Fibroblast of gingiva (primary cell): ENCODE measurements around the gene KAT2B.

Source experiments
- DNase-seq: peaks from one replicate; pipeline ENCODE4 v3.0.0-alpha.2; 2011; ENCODE audit warnings: low read depth

KAT2B gene

DNA sequence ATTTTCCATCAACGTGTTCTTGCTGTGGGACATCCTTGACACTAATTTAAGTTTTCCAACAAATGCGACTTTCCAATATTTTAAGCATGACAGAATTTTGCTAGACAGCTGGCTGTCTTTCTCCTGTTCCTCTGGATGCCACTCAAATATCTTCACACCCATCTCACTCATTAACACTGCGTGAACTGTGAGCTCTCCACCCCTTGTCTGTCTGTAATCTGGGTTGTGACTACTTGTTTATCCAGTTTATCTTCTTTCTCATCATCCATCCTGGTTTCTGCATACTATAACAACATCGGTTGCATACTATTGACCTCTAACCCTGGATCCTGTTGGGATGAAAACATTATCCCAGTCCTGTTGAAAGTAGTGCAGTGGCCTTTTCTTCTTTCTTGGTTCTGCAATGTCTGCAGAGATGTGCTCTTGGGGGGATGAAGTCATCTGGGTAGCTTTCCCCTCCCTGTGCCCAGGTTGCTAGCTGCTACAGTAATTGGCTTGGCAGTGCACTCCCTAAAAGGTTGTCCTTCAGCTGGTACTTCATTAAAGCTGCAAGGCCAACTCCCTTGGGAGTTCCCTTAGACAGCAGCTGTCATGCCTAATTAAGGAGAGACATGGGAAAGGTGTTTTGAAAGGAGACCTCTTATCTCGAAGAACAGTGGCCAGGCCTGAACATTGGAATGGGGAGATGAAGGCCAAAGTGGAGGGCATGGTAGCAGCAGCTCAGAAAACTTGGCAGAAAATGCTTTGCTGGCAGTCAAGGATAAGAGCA lies 24.7 kb downstream of the KAT2B start:
- DNase-seq = no peak

DNA sequence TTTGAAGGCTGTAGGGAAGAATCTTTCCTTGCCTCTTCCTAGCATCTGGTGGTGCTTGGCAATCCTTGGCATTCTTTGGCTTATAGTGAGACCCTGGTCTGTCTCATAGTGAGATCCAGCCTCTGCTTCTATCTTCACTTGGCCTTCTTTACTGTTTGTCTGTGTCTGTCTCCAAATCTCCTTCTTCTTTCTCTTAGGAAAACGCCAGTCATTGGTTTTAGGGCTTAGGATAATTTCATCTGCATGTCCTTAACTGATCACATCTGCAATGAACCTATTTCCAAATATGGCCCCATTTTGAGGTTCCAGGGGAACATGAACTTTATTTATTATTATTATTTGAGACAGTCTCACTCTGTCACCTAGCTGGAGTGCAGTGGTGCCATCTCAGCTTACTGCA lies 25.8 kb downstream of the KAT2B start:
- DNase-seq = no peak

DNA sequence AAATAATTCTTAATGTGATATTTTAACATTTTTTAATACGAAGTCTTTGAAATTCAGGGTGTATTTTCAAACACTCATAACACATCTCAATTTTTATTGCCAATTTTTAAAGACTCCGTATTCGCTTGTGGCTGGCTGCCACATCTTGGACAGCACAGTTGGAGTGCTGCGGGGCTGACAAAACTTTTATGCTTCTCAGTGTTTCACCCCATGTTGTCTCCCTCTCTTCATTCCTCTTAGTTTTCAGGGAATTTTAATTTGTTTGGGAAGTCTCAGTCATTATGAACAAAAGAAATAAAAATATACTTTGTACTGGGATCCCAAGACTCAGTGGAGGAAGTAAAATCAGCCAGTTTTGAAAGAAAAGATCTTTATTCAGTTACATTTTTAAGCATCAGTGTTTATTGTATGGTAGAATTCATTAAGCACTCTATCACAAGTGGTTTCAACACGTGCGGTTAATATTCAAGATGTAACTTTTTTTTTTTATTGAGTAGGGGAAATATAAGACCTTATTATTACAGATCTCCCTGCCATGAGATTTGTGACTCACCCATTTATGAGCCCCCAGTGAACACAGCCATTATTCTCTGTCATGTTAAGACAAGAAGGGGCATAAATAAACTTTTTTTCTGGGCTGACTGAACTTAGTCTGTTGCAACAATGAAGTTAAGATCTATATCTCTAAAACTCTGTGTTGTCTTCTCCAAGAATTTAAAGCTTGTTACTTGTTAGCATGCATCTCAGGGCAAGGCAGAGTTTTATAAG lies 26.8 kb downstream of the KAT2B start:
- DNase-seq = no peak

DNA sequence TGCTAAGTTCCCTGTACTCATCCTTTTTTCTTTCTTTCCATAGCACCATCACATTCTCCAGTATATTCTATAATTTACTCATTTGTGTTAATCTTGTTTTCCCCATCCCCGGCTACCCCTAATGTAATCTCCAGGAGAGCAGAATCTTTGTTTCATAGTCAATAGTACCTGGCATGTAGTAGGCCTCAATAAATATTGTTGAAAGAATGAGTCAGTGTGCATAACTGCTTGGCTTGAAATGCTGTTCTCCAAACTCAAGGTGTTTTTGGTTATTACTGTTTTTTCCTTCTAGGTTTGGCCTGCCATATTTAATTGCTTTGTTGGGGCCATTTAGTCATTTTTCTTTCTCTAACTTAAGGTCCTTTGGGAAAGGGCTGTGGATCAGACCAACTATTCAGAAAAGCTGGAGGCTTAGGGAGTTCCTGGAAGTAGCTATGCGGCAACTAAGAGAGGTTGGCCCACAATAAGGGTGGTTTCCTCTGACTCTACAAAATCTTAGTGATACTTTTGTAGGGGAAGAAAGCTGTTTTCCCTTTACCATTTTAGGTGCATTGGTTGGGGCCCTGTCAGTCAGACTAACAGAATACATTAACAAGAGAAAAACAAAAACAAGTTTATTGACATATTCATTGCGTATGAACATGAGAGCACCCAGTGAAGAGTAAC lies 28.4 kb downstream of the KAT2B start:
- no peak for DNase-seq

DNA sequence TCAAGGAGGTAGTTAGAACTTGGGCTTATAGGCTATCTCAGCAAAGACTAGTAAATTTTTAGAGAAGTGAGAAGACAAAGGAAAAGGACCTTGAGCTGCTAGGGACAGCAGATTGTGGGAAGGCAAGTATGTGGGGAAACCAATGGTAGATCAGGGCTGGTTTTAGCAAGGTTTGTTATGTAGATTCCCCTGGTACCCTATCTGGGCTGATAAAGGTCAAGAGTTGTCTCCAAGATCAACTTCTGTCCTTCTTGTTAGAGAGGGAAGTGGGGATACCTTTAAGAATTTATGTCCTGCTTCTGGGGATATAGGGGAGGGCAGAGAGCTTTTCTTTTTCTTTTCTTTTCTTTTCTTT lies 28.9 kb downstream of the KAT2B start:
- no peak for DNase-seq

DNA sequence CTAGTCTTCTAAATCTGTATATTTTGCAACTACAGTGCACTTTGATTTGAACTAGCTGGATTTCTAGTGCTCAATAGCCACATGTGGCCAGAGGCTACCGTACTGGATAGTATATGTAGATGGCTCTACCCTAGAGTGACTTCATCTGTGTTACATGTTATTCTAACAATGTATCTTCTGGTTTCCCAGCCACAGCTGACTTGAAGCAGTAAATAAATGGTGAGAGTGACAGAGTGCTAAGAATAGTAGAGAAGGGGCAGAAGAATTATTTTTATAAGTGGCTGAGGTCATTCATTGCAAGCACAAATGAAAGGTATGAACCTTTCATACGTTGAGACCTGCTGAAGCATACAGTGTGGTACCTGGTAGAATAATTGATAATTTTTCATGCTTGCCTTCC lies 30.9 kb downstream of the KAT2B start:
- DNase-seq = no peak

DNA sequence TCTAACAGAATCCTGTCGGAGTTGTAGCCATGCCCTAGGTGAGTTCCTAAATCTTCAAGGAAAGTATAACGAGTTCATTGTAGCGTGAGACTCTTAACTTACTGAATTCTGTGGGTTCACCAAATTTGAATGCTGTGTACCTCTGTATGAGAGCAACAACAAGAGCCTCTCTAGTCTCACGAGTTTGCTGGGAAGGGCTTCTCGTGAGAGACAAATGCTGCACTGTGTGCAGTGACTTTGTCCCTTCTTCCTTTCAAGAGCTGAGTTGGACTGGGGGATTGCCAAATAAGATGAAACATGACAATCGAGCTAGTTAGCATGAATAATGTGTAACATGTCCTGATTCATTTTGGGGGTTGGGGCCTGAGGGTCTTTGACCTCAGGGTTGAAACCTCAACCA lies 32.2 kb downstream of the KAT2B start:
- DNase-seq = no peak

DNA sequence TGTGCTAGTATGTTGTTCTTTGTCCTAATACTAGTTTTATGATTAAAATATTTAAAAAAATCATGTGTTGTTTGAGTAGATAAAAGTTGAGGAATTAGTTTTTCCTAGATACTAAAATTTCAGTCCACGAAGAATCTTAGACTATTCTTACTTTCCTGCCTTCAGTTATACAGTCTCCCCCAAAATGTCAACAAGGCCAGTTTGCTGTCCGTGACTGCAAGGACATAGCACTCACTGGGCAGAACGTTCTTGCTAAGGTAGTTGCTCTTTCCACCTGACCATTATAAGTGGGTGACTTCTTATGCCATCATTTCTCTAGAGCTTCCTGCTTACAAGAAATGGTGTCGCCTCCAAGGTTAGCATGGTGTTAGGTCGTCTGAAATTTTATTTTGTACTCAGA lies 32.8 kb downstream of the KAT2B start:
- no peak for DNase-seq

DNA sequence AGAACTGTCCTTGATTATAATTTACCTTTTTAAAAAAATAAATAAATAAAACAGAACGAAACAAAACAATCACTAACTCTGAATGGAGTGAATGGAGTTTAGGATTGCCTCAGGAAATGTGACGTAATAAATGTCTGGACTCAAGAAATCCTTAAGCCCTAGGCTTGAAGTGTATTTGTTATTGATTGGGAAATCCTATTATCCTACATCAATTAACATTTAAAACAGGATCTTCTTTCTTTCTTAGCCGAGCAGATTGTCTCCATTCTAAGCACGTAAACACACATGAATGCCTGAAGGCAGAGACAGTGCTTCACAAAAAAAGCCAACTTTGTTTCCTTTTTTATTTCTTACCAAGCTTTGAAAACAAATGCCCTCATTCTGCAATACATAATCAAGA lies 33.4 kb downstream of the KAT2B start:
- peak; percentile 49 for DNase-seq

DNA sequence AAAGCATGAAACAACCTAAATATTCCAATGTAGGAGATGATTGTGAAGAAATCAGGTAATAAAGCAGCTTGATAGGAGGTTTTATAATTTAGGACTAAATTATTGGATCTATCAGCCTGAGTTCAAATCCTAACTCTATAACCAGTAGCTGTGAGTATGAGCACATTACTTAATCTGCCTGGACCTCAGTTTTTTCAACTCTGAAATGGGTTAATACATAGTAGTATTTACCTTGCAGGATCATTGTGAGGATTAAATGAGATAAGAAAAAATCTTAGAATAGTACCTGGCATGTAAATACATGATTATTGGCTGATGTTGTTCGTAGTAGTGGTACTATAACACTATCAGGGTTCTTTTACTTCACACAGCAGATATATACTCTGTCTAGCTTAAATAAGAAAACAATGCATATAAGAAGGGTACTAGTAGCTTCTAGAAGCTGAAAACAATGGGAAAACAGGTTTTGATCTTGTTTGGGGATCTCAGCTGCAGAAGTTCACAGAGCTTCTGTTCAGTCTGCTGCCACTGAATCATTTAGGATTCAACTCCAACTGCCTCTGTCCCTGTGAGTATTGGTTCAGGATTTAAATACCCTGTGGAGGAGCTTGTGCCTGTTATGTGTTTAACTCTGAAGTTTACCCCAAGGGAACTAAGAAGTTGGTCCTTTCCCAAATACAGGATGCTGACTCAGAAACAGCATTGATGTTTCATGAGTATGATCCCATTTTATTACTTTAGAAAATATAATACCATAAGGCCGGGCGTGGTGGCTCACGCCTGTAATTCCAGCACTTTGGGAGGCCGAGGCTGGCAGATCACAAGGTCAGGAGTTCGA lies 34.2 kb downstream of the KAT2B start:
- peak; percentile 47 for DNase-seq

DNA sequence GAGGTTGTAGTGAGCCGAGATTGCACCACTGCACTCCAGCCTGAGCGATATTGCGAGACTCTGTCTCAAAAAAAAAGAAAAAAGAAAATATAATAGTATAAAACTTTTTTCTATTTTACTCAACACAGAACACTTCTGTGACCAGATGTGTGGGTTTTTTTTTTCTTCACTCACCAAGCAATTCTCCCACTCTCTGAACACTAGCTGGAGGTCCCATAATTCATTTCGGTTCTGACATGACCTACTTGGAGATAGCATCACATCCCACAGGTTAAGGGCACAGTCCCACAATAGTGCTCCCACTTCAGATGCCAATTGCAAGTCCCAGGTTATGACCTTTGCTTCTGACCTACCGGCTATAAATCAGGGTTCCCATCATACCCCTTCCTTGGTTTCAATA lies 35.0 kb downstream of the KAT2B start:
- DNase-seq = no peak

DNA sequence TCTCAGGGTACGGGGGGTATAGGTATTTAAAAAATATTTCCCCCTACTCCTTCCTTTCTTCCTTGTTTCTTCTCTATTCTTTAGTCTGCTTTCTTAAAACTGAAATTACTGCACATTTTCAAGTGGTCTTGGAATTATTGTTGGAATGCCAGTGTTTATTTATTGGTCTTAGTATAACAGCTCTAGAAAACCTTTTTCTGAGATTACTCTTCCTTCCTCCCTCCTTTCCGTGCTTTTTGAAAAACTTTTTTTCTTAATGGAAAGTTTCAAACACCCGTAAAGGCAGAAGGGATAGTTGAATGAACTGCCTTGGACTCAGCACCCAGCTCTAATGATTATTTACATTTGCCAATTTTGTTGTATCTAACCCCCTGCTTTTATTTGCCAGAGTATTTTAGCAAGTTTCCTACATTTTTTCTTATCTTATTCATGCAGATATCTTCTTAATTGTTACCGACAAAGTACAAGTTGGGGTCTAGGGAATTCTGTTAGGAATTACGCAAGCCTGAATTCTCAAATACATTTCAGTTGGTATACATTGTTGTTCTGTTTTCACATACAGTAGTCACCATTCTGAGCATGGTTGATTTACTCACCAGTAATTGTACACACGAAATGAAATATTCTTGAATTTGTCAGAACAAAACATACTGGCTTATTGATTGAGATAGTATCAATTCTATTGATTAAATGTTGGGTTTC lies 36.2 kb downstream of the KAT2B start:
- DNase-seq = no peak

DNA sequence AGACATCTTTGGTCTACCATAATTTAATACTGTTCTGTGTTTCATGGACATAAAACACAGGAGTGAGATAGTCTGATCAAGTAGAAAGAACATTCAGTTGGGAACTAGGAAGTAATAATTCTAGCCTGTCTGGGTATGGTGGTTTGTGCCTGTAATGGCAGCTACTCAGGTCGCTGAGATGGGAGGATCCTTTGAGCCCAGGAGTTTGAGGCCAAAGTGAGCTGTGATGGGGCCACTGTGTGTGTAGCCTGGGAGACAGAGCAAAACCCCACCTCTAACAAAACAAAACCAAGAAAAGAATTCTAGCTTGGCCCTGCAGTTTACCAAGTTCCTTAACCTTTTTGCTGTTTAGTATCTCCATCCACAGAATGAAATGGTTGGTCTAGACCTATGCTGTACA lies 36.8 kb downstream of the KAT2B start:
- no peak for DNase-seq

DNA sequence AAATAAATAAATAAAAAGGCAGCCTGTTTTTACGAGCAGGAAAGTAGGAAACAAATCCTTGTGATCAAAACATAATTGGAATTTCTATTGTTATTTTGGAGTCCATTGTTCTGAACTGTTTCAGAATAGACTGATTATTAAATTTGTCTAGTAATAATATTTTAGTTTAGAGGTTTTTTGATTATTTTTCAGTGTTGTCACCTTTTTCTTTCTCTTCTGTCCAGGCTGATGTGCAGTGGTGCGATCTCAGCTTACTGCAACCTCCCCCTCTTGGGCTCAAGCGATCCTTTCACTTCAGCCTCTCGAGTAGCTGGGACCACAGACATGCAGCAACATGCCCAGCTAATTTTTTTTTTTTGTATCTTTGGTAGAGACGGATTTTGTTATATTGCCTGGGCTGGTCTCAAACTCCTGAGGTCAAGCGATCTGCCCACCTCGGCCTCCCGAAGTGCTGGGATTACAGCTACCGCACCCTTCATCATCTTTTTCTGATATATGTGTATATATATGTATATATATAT lies 38.0 kb downstream of the KAT2B start:
- no peak for DNase-seq

DNA sequence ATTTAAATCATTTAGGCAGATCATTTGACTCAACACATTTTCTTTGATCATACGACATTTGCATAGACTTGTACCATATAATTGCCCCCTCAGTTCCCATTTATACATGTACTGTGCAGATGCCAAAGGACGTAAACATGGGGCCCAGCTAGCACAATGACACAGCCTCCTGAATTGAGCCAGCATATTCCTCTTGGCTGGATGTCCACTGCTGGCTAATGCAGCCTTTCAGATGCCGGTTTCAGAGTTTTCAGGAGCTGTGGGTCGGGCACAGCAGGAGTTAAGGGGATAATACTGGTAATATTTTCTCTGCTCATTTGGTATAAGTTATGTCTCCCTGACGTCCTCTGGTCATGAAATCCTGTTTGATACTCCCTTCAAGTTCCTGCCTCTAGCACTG lies 39.4 kb downstream of the KAT2B start:
- no peak for DNase-seq

DNA sequence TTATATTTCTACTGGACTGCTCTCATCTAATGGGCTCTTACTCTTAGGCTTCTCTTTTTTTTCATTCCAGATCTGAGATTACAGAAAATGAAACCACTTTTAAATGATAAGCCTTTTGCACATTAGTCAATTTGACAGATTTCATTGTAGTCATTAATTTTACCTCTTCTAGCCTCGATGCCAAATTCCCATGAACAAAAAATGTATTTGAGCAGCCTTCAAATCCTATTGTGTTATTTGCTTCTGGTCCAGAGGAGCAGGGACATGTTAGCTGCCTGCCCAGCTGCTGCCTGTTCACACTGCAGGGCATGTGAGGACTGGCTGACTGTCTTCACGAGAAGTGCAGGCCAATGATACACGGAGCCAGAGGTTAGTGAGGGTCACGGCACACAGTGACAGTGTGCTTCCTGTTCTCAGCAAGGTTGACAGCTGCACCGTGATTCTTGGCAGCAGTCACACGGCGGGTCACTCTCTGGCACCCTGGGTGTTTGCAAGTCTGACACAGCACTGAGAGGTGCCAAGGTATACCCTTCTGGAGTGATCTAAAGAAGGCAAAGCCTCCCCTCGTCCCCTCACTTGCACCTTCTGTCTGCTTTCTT lies 40.8 kb downstream of the KAT2B start:
- DNase-seq = no peak

DNA sequence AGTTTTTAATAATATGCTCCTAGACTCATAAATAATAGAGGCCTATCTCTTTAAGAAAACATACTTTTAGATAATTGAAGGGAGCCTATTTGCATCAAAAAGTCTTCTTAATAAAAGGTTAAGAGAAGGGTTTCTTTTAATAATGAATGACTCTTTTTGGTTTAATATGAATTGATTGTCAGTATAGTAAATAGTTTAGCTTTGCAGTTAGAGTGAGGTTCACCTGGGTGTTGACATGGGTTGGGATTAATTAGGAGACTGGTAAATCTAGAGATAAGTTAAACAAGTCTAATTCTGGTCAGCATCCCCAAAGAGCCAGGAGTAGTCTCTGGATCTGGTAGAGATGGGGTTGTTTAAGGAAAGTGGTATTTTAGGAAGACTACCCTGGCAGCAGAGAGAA lies 43.0 kb downstream of the KAT2B start:
- DNase-seq = no peak

DNA sequence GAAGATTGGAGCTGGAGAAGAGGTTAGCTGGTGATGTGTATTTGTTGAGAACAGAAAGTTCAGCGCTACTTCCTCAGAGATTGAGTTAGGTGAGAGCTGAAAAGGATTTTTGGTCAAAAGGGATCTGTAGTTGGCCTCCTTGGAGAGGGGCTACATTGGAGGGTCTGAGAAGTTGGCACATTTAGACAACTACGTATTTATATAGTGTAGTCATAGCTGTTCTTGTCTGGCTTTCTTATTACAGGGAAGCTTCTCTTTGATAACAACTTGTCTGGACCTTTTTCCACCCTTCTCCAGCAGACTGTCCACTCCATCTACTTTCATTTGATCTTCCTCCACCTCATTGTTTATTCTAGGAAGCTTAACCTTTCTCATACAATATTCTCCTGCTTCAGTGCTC lies 43.7 kb downstream of the KAT2B start:
- no peak for DNase-seq

DNA sequence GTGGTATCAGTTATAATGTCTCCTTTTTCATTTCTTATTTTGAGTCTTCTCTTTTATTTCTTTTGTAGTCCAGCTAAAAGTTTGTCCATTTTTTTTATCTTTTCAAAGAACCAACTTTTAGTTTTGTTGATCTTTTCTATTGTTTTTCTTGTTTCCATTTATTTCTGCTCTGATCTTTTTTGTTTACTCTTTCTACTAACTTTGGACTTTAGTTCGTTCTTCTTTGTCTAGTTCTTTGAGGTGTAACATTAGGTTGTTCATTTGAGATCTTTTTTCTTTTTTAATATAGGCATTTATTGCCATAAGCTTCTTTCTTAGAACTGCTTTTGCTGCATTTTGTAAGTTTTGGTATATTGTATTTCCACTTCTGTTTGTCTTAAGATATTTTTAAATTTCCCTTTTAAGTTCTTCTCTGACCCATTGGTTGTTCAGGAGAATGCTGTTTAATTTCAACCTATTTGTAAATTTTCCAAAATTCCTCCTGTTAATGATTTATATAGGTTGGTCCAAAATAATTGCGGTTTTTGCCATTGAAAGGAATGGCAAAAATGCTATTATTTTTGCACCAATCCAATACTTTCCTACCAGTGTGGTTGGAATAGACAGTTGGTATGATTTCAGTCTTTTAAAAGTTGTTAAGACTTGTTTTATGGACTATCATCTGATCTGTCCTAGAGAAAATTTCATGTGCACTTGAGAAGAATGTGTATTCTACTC lies 51.2 kb downstream of the KAT2B start:
- no peak for DNase-seq

DNA sequence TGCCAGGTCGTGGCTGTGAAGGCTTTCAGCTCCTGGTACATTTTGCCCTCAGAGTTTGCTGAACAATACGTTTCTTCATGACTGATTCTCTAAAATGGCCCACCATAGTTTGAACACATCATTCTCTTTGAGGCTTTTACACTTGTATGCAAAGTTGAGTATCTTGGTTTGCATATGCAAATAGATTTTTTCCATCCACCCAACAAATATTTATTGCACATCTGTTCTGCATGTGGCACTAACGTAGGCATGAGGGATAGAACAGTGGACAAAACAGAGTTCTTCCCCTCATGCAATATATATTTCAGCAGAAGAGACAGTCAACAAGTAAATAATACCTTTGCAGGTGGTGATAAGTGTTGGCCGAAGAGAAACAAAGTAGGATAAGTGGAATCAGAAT lies 55.2 kb downstream of the KAT2B start:
- no peak for DNase-seq
